Activated T-cell treated with anti-CD3 and anti-CD28 coated beads, Interleukin-2, amount 50 U/mL, for 1 hour (primary cell): Measurements from ENCODE around the gene PRAMEF20.

Experiments
- DNase-seq: peaks from one replicate; pipeline ENCODE4 v3.0.0-alpha.2; 2020

PRAMEF20 gene

DNA sequence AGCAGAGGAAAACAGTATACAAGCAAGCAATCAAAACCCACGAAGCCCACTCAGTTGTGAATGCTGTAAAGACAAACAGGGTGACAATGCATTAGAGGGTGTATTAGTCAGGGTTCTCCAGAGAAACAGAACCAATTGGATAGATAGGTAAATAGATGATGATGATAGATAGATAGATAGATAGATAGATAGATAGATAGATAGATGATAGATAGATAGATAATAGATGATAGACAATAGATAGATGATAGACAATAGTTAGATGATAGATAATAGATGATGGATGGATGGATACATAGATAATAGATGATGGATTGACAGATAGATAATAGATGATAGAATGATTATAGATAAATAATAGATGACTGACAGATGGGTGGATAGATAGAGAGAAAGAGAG is 55.3 kb downstream of the PRAMEF20 start:
- DNase-seq: no peak

DNA sequence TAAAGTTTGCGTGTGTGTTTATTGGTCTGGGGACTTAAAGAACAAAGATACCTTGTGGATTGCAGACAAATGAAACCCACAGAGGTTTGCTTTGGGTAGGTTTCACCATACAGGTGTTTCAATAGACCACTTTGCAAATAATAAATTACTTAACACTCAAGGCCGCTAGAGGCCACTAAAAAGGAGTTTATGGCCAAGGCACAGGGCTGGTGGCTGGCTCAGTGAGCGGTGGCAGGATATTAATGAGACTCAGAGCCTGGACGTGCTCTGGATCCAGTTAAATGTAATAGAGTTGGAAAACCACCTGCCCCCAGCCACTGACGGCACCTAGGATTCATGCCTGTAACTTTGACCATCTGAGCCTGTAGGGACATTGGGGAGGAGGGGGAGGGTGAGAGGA is 59.1 kb downstream of the PRAMEF20 start:
- no peak for DNase-seq
